Breast epithelium (tissue), 4 donors: ENCODE data around the gene DIP2A. TPM values are rescaled to one million over a fixed set of nuclear protein-coding genes. Genes with fewer than 3 reads are reported as not detected.
"Not testable (repeated sequence)": the region's sequence is repeated elsewhere in the genome, so short reads cannot be mapped to it uniquely, and the experiment has no call there.

Source experiments
- DNase-seq, 2 donors: peaks; one replicate each; pipeline ENCODE4 v3.0.0-alpha.2; 2019; ENCODE audit warnings: low spot score in 2 of 2
- H3K27ac ChIP-seq, 2 donors: fragments of 200-600 bp; sonication (generic) in 1 of 2; one replicate each; pipeline ENCODE4 v1.5.1; 2016 to 2019; ENCODE audit warnings: mild to moderate bottlenecking in 1 of 2
- H3K27me3 ChIP-seq, 2 donors: fragments of 200-600 bp; sonication (generic) in 1 of 2; one replicate each; pipeline versions ENCODE4 v1.5.1 to v1.6.0; 2017 to 2019; ENCODE audit warnings: control low read depth in 1 of 2, mild to moderate bottlenecking in 1 of 2
- H3K36me3 ChIP-seq: fragments of 200-600 bp; one replicate; pipeline ENCODE4 v1.5.1; 2019
- H3K4me1 ChIP-seq, 2 donors: fragments of 200-600 bp; sonication (generic); one replicate each; pipeline ENCODE4 v1.5.1; 2016 to 2019; ENCODE audit warnings: control low read depth in 1 of 2
- H3K4me3 ChIP-seq, 3 donors: fragments of 200-600 bp; sonication (generic); 1 replicate in 2 of 3; 2 replicates in 1 of 3; pipeline ENCODE4 v1.5.1; 2016 to 2019; ENCODE audit warnings: mild to moderate bottlenecking in 3 of 3, moderate library complexity in 2 of 3
- H3K9me3 ChIP-seq, 2 donors: fragments of 200-600 bp; sonication (generic) in 1 of 2; one replicate each; pipeline ENCODE4 v1.5.1; 2016 to 2019; ENCODE audit warnings: control low read depth in 1 of 2
- CTCF ChIP-seq, 3 donors: fragments of 450-650 bp; IDR thresholded peaks; one replicate each; pipeline ENCODE4 v1.5.1; 2016 to 2017; ENCODE audit warnings: antibody characterized with exemption in 3 of 3, mild to moderate bottlenecking in 3 of 3, moderate library complexity in 3 of 3
- POLR2A ChIP-seq: fragments of 450-650 bp; IDR thresholded peaks from one replicate; pipeline ENCODE4 v1.6.1; 2016; ENCODE audit warnings: antibody characterized with exemption, mild to moderate bottlenecking, moderate library complexity
- POLR2AphosphoS5 ChIP-seq, 3 donors: sonication (generic); formaldehyde crosslinking; IDR thresholded peaks; one replicate each; pipeline ENCODE4 v1.6.1; 2017; ENCODE audit warnings: antibody characterized with exemption in 3 of 3
- intact Hi-C: fragments of 100-400 bp; cut with DNase I; formaldehyde crosslinking; loops from one replicate; pipeline ENCODE4 v1.15.1; 2023; ENCODE audit warnings: low total_unique reads
- total RNA-seq, 3 donors: library from RNA; depleted of rRNA; stranded (reverse); fragments of >200 nt; gene quantifications; one replicate each; pipeline ENCODE4 v1.1.0, GENCODE V29; 2016

The DIP2A gene
- total RNA-seq, 3 donors from 2014 or later, result 32.6 to 43.9 (median 42.0) TPM

GRCh38 chr21:46568562-46568961 is 109.9 kb downstream of the DIP2A start:
- no peak for TF ChIP-seq POLR2A
- TF ChIP-seq POLR2AphosphoS5 (IDR thresholded peaks at IDR 0.05), result no peak
- TF ChIP-seq CTCF (IDR thresholded peaks at IDR 0.05), result no peak
- Histone ChIP-seq H3K4me3 (no peak overlapping the region), H3K36me3 (no peaks in the 10 kb centered on the region), H3K27ac (no peak overlapping the region), H3K9me3 (peaks cover 0 to 6% of the 10 kb centered on the region in 2 donors), H3K4me1 (no peaks in the 10 kb centered on the region), H3K27me3 (no peaks in the 10 kb centered on the region)
- intact Hi-C loops, result no loop called here
- DNase-seq, result no peak

GRCh38 chr21:46569081-46569480 is 110.4 kb downstream of the DIP2A start:
- intact Hi-C loops, result no loop called here
- H3K9me3 ChIP-seq, result peaks cover 0 to 6% of the 10 kb centered on the region in 2 donors
- no peaks in the 10 kb centered on the region for H3K27me3 ChIP-seq
- TF ChIP-seq POLR2AphosphoS5 (IDR thresholded peaks at IDR 0.05), result no peak
- H3K4me3 ChIP-seq, result no peak overlapping the region
- no peak for DNase-seq
- no peak overlapping the region for H3K27ac ChIP-seq
- H3K4me1 ChIP-seq, result no peaks in the 10 kb centered on the region
- H3K36me3 ChIP-seq, result no peaks in the 10 kb centered on the region

- Histone ChIP-seq H3K36me3 (no peaks in the 10 kb centered on the region), H3K9me3 (peaks cover 0 to 6% of the 10 kb centered on the region in 2 donors), H3K4me1 (no peaks in the 10 kb centered on the region), H3K27me3 (no peaks in the 10 kb centered on the region), H3K27ac (no peak overlapping the region), H3K4me3 (no peak overlapping the region)
- DNase-seq, result no peak
- intact Hi-C loops, result no loop called here
- TF ChIP-seq CTCF (IDR thresholded peaks at IDR 0.05) (no peak), POLR2A (no peak), POLR2AphosphoS5 (IDR thresholded peaks at IDR 0.05) (no peak)
Observed at GRCh38 chr21:46570119-46570518, 111.4 kb downstream of the DIP2A start.

GRCh38 chr21:46570631-46571030 is 111.9 kb downstream of the DIP2A start:
- no peaks in the 10 kb centered on the region for H3K36me3 ChIP-seq
- no peak for DNase-seq
- no peak for TF ChIP-seq POLR2A
- TF ChIP-seq CTCF (IDR thresholded peaks at IDR 0.05), result no peak
- TF ChIP-seq POLR2AphosphoS5 (IDR thresholded peaks at IDR 0.05), result no peak
- intact Hi-C loops, result no loop called here
- no peaks in the 10 kb centered on the region for H3K4me1 ChIP-seq
- H3K9me3 ChIP-seq, result peaks cover 0 to 6% of the 10 kb centered on the region in 2 donors
- no peaks in the 10 kb centered on the region for H3K27me3 ChIP-seq
- H3K4me3 ChIP-seq, result no peak overlapping the region
- H3K27ac ChIP-seq, result no peak overlapping the region

- no peak for DNase-seq
- Histone ChIP-seq H3K4me1 (no peaks in the 10 kb centered on the region), H3K36me3 (no peaks in the 10 kb centered on the region), H3K4me3 (no peak overlapping the region), H3K9me3 (peaks cover 6% of the 10 kb centered on the region in 2 donors), H3K27me3 (no peaks in the 10 kb centered on the region), H3K27ac (no peak overlapping the region)
- intact Hi-C loops, result no loop called here
- TF ChIP-seq CTCF (IDR thresholded peaks at IDR 0.05), result no peak
Observed at GRCh38 chr21:46572850-46573249, 114.2 kb downstream of the DIP2A start.

- intact Hi-C loops, DNase-seq, H3K36me3 ChIP-seq, H3K4me3 ChIP-seq, H3K4me1 ChIP-seq, H3K27ac ChIP-seq, H3K27me3 ChIP-seq: not testable (repeated sequence)
- peaks cover 19 to 21% of the 10 kb centered on the region in 2 donors for H3K9me3 ChIP-seq
Observed at GRCh38 chr21:46577786-46578185, 119.1 kb downstream of the DIP2A start.

GRCh38 chr21:46579394-46579793 is 120.7 kb downstream of the DIP2A start:
- H3K36me3 ChIP-seq, H3K4me3 ChIP-seq, H3K27me3 ChIP-seq, H3K4me1 ChIP-seq, H3K27ac ChIP-seq, intact Hi-C loops, DNase-seq: not testable (repeated sequence)
- H3K9me3 ChIP-seq, result peaks cover 16 to 19% of the 10 kb centered on the region in 2 donors
